Large intestine (tissue), 3 donors: Measurements from ENCODE around the gene SMYD4. TPM values are rescaled to one million over a fixed set of nuclear protein-coding genes. Genes with fewer than 3 reads are reported as not detected.
"Not testable (repeated sequence)": the region's sequence is repeated elsewhere in the genome, so short reads cannot be mapped to it uniquely, and the experiment has no call there.

ENCODE experiments used
- DNase-seq, 2 donors: peaks; one replicate each; pipeline versions ENCODE4 v3.0.0 to v3.0.0-alpha.2; 2013
- H3K27ac ChIP-seq: one replicate; pipeline ENCODE4 v1.5.1; 2013; ENCODE audit warnings: low read length
- H3K27me3 ChIP-seq: 2 replicates; pipeline ENCODE4 v1.6.1; 2013; ENCODE audit warnings: low read length; ENCODE audit not compliant: control insufficient read depth, insufficient read depth
- H3K36me3 ChIP-seq: 2 replicates; pipeline ENCODE4 v1.6.1; 2013; ENCODE audit warnings: low read length; ENCODE audit not compliant: control insufficient read depth, insufficient read depth
- H3K4me1 ChIP-seq: one replicate; pipeline ENCODE4 v1.6.1; 2013; ENCODE audit warnings: low read length; ENCODE audit not compliant: control insufficient read depth, insufficient read depth
- H3K4me3 ChIP-seq: one replicate; pipeline ENCODE4 v1.5.1; 2013; ENCODE audit warnings: low read length
- H3K9me3 ChIP-seq: one replicate; pipeline ENCODE4 v1.6.1; 2013; ENCODE audit warnings: mild to moderate bottlenecking, low read depth, low read length, moderate library complexity; ENCODE audit not compliant: control insufficient read depth
- WGBS: methylation state at CpG from one replicate; pipeline ENCODE4 v1.1.5; 2013; ENCODE audit warnings: low lambda C conversion rate; ENCODE audit not compliant: insufficient coverage; 5-methylcytosine and 5-hydroxymethylcytosine counted together
- polyA plus RNA-seq: library from polyadenylated mRNA; unstranded; fragments of 120-200 nt; gene quantifications from one replicate; pipeline ENCODE4 v1.2.1, GENCODE V29; 2013

The SMYD4 gene
- polyA plus RNA-seq, 1 donor: 15.4 TPM

GRCh38 chr17:1746975-1747543 lies 82.6 kb downstream of the SMYD4 start:
- Histone ChIP-seq H3K36me3 (peaks cover 7% of the 10 kb centered on the region), H3K4me1 (peaks cover 16% of the 10 kb centered on the region), H3K27me3 (no peaks in the 10 kb centered on the region), H3K9me3 (peaks cover 8% of the 10 kb centered on the region), H3K4me3 (no peak overlapping the region), H3K27ac (no peak overlapping the region)
- WGBS: no CpG with 5 or more reads among the region's 22 CpGs
- DNase-seq: peak in 1 of 2 donors; percentile 53

- Histone ChIP-seq H3K4me3 (no peak overlapping the region), H3K36me3 (peaks cover 7% of the 10 kb centered on the region), H3K27ac (no peak overlapping the region), H3K4me1 (peaks cover 18% of the 10 kb centered on the region), H3K9me3 (peaks cover 8% of the 10 kb centered on the region), H3K27me3 (no peaks in the 10 kb centered on the region)
- DNase-seq: no peak
- WGBS: no CpG with 5 or more reads among the region's 12 CpGs
Observed at GRCh38 chr17:1745513-1746020, 84.1 kb downstream of the SMYD4 start.

GRCh38 chr17:1744551-1745512 lies 84.9 kb downstream of the SMYD4 start:
- peaks cover 18% of the 10 kb centered on the region for H3K4me1 ChIP-seq
- H3K4me3 ChIP-seq: no peak overlapping the region
- H3K27me3 ChIP-seq: no peaks in the 10 kb centered on the region
- no peak for DNase-seq
- H3K9me3 ChIP-seq: peaks cover 8% of the 10 kb centered on the region
- H3K36me3 ChIP-seq: peaks cover 7% of the 10 kb centered on the region
- WGBS: no CpG with 5 or more reads among the region's 29 CpGs
- no peak overlapping the region for H3K27ac ChIP-seq

GRCh38 chr17:1743088-1743439 lies 86.6 kb downstream of the SMYD4 start:
- Histone ChIP-seq H3K27ac (peak overlapping the region; percentile 7), H3K4me3 (no peak overlapping the region), H3K36me3 (peaks cover 3% of the 10 kb centered on the region), H3K9me3 (peaks cover 4% of the 10 kb centered on the region), H3K27me3 (no peaks in the 10 kb centered on the region), H3K4me1 (peaks cover 20% of the 10 kb centered on the region)
- DNase-seq: no peak
- no CpG with 5 or more reads among the region's 2 CpGs for WGBS

- WGBS: no CpG with 5 or more reads among the region's 10 CpGs
- peak within 1 kb of the TSS; percentile 7 for H3K27ac ChIP-seq
Observed at GRCh38 chr17:1742371-1743087, 87.2 kb downstream of the SMYD4 start, which contains the start of gene SERPINF2. Gene SERPINF2 (plus strand): TSS chr17:1742871. CDS start chr17:1744996, 2,125 bp downstream.

GRCh38 chr17:1741899-1742298 lies 87.8 kb downstream of the SMYD4 start:
- peak overlapping the region; percentile 7 for H3K27ac ChIP-seq
- DNase-seq, H3K27me3 ChIP-seq, H3K9me3 ChIP-seq, H3K4me3 ChIP-seq: not testable (repeated sequence)
- peaks cover 28% of the 10 kb centered on the region for H3K4me1 ChIP-seq
- no CpG with 5 or more reads among the region's 7 CpGs for WGBS
- peaks cover 12% of the 10 kb centered on the region for H3K36me3 ChIP-seq

More at GRCh38 chr17:1742371-1743087, 87.2 kb downstream of the SMYD4 start, which contains the start of gene SERPINF2:
- Histone ChIP-seq H3K9me3 (no peaks in the 10 kb centered on the region), H3K27me3 (no peaks in the 10 kb centered on the region), H3K4me1 (peaks cover 25% of the 10 kb centered on the region), H3K4me3 (no peak within 1 kb of the TSS), H3K36me3 (peaks cover 9% of the 10 kb centered on the region)
- DNase-seq: peak; percentile 46 to 76

GRCh38 chr17:1737531-1738291 lies 92.0 kb downstream of the SMYD4 start:
- H3K27ac ChIP-seq: no peak overlapping the region
- H3K4me3 ChIP-seq: no peak overlapping the region
- peaks cover 6% of the 10 kb centered on the region for H3K9me3 ChIP-seq
- no CpG with 5 or more reads among the region's 21 CpGs for WGBS
- peaks cover 30% of the 10 kb centered on the region for H3K36me3 ChIP-seq
- no peaks in the 10 kb centered on the region for H3K27me3 ChIP-seq
- no peak for DNase-seq
- H3K4me1 ChIP-seq: peaks cover 32% of the 10 kb centered on the region

- Histone ChIP-seq H3K27ac (peak overlapping the region; percentile 61), H3K27me3 (no peaks in the 10 kb centered on the region), H3K36me3 (peaks cover 33% of the 10 kb centered on the region), H3K4me1 (peaks cover 25% of the 10 kb centered on the region), H3K9me3 (peaks cover 6% of the 10 kb centered on the region), H3K4me3 (no peak overlapping the region)
- no CpG with 5 or more reads among the region's 25 CpGs for WGBS
- DNase-seq: peak; percentile 87 to 90
Observed at GRCh38 chr17:1736348-1737281, 93.1 kb downstream of the SMYD4 start.

- WGBS: no CpG with 5 or more reads among the region's 17 CpGs
- Histone ChIP-seq H3K27ac (peak overlapping the region; percentile 61), H3K36me3 (peaks cover 35% of the 10 kb centered on the region), H3K4me1 (peaks cover 25% of the 10 kb centered on the region), H3K9me3 (peaks cover 6% of the 10 kb centered on the region), H3K4me3 (no peak overlapping the region), H3K27me3 (no peaks in the 10 kb centered on the region)
- DNase-seq: no peak
Observed at GRCh38 chr17:1735834-1736347, 93.8 kb downstream of the SMYD4 start.
